GM12878 (cell line): Measurements from ENCODE around the gene PKM. TPM values are rescaled to one million over a fixed set of nuclear protein-coding genes. Genes with fewer than 3 reads are reported as not detected.

ENCODE experiments used
- ATAC-seq: fragments of 200-7000 bp; cut with Tn5 transposase; 3 replicates; pipeline ENCODE4 v1.9.1; 2020; ENCODE audit warnings: mild to moderate bottlenecking, moderate library complexity
- BruUV-seq: library from RNA; stranded (reverse); fragments of 400-500 nt; replicated peaks from 2 replicates; lab custom pipeline; 2021; lab: Mats Ljungman, UMichigan
- CTCF ChIA-PET: fragments of 300-600 bp; sonication (Branson Sonifier 250); formaldehyde crosslinking; extraction: SDS; loops from one replicate; lab custom pipeline; 2021; ENCODE audit warnings: inconsistent platforms; lab: Yijun Ruan, JAX
- POLR2A ChIA-PET: fragments of 350-600 bp; formaldehyde crosslinking; extraction: SDS; loops from one replicate; lab custom pipeline; 2021; ENCODE audit warnings: inconsistent platforms; lab: Charles Lee
- RAD21 ChIA-PET: fragments of 300-600 bp; sonication (Branson Sonifier 250); formaldehyde crosslinking; loops from one replicate; lab custom pipeline; 2023; ENCODE audit warnings: antibody characterized with exemption; ENCODE audit not compliant: unreplicated experiment; lab: Charles Lee
- SMC1A ChIA-PET: fragments of 300-600 bp; sonication (Branson Sonifier 250); formaldehyde crosslinking; loops from one replicate; lab custom pipeline; 2023; ENCODE audit not compliant: unreplicated experiment, uncharacterized antibody; lab: Charles Lee
- DNase-seq: peaks from one replicate; pipeline ENCODE4 v3.0.0-alpha.2; 2011; ENCODE audit warnings: low read depth, low spot score
- FAIRE-seq: peaks from 3 replicates; lab custom pipeline; 2011; peaks lifted over from hg19 to GRCh38; lab: Jason Lieb, UNC
- H2AFZ ChIP-seq: 2 replicates; pipeline ENCODE4 v1.6.0; 2011; ENCODE audit warnings: low read depth, low read length, control low read depth; ENCODE audit not compliant: control insufficient read depth
- H3K27ac ChIP-seq: 2 replicates; pipeline ENCODE4 v1.5.1; 2011; ENCODE audit warnings: control low read depth; ENCODE audit not compliant: control insufficient read depth, insufficient read depth
- H3K27me3 ChIP-seq, 2 experiments: replicated peaks in 1 of 2; 2 replicates each; pipeline versions ENCODE4 v1.6.0 to v1.6.1; 2011; ENCODE audit warnings: low read length in 1 of 2; ENCODE audit not compliant: control insufficient read depth in 2 of 2, insufficient read depth in 2 of 2
- H3K36me3 ChIP-seq, 2 experiments: 2 replicates each; pipeline ENCODE4 v1.5.1; 2011; ENCODE audit warnings: low read length in 1 of 2; ENCODE audit not compliant: control insufficient read depth in 2 of 2, insufficient read depth in 2 of 2
- H3K4me1 ChIP-seq: 2 replicates; pipeline ENCODE4 v1.6.1; 2011; ENCODE audit warnings: mild to moderate bottlenecking, low read length, moderate library complexity, mixed read lengths; ENCODE audit not compliant: control insufficient read depth, insufficient read depth
- H3K4me2 ChIP-seq: 2 replicates; pipeline ENCODE4 v1.6.0; 2011; ENCODE audit warnings: control low read depth; ENCODE audit not compliant: control insufficient read depth, insufficient read depth
- H3K4me3 ChIP-seq: fragments of 200-600 bp; sonication (generic); 2 replicates; pipeline ENCODE4 v1.5.1; 2016
- H3K79me2 ChIP-seq: 2 replicates; pipeline ENCODE4 v1.6.0; 2011; ENCODE audit warnings: low read length; ENCODE audit not compliant: control insufficient read depth, insufficient read depth
- H3K9ac ChIP-seq: 2 replicates; pipeline ENCODE4 v1.8.0; 2011; ENCODE audit warnings: low read length, control low read depth, mixed read lengths; ENCODE audit not compliant: control insufficient read depth, insufficient read depth
- H3K9me3 ChIP-seq: replicated peaks from 3 replicates; pipeline ENCODE4 v1.5.1; 2011; ENCODE audit warnings: mild to moderate bottlenecking, low read length; ENCODE audit not compliant: control insufficient read depth, insufficient read depth
- H4K20me1 ChIP-seq: 2 replicates; pipeline ENCODE4 v1.6.0; 2011; ENCODE audit not compliant: control insufficient read depth, insufficient read depth
- ATF2 ChIP-seq: IDR thresholded peaks from 2 replicates; pipeline ENCODE4 v1.6.1; 2012; ENCODE audit warnings: low read length, inconsistent platforms
- BCLAF1 ChIP-seq: fragments of 450-650 bp; IDR thresholded peaks from 2 replicates; pipeline ENCODE4 v1.6.1; 2017; ENCODE audit warnings: antibody characterized with exemption, mild to moderate bottlenecking, moderate library complexity
- CEBPZ ChIP-seq: fragments of 150-350 bp; IDR thresholded peaks from 2 replicates; pipeline ENCODE4 v1.6.1; 2016; ENCODE audit warnings: low read depth, low read length
- CREB1 ChIP-seq: IDR thresholded peaks from 2 replicates; pipeline ENCODE4 v1.6.1; 2012; ENCODE audit warnings: low read depth, mild to moderate bottlenecking, inconsistent platforms
- IRF4 ChIP-seq: IDR thresholded peaks from 2 replicates; pipeline ENCODE4 v1.6.1; 2011; ENCODE audit warnings: low read depth, low read length
- MTA2 ChIP-seq: fragments of 450-650 bp; IDR thresholded peaks from 2 replicates; pipeline ENCODE4 v1.6.1; 2016; ENCODE audit warnings: low read depth, mild to moderate bottlenecking, moderate library complexity
- SMARCA5 ChIP-seq: fragments of 450-650 bp; IDR thresholded peaks from 2 replicates; pipeline ENCODE4 v1.6.1; 2017; ENCODE audit warnings: mild to moderate bottlenecking
- USF1 ChIP-seq: IDR thresholded peaks from 2 replicates; pipeline ENCODE4 v1.6.1; 2011; ENCODE audit warnings: borderline replicate concordance, low read depth, mild to moderate bottlenecking, moderate library complexity, mixed read lengths, low read length; ENCODE audit not compliant: insufficient read depth; ENCODE audit errors: extremely low read length
- WGBS: methylation state at CpG from one replicate; pipeline ENCODE4 v1.1.6; 2016; ENCODE audit warnings: low lambda C conversion rate; ENCODE audit not compliant: insufficient replicate concordance, insufficient coverage; ENCODE audit errors: missing lambda C conversion rate; 5-methylcytosine and 5-hydroxymethylcytosine counted together
- in situ Hi-C: fragments of 300-500 bp; cut with MboI; formaldehyde crosslinking; loops from 9 replicates; pipeline ENCODE4 v1.14.3; 2018; ENCODE audit warnings: mixed read lengths
- intact Hi-C: fragments of 100-400 bp; cut with micrococcal nuclease; formaldehyde crosslinking; loops from one replicate; pipeline ENCODE4 v1.14.2; 2022; ENCODE audit not compliant: unreplicated experiment
- polyA plus RNA-seq, 11 experiments: library from polyadenylated mRNA; depleted of rRNA in 4 of 11; unstranded in 6 of 11; stranded (reverse) in 5 of 11; fragments of >200 nt; fragmentation: Nextera tagmentation in 4 of 11; fragmentation: Illumina TruSeq in 1 of 11; extraction: Ambion mirVana in 4 of 11; extraction: Trizol in 1 of 11; gene quantifications; 1 replicate in 1 of 11; 2 replicates in 10 of 11; pipeline versions ENCODE4 v1.2.1 to v1.2.3, GENCODE V29; 2011 to 2016; ENCODE audit warnings: inconsistent platforms in 2 of 11, missing spikeins in 2 of 11, low read depth in 1 of 11
- total RNA-seq, 4 experiments: library from RNA; depleted of rRNA in 3 of 4; stranded (reverse); fragments of >200 nt in 3 of 4; fragmentation: Illumina TruSeq in 1 of 4; extraction: Trizol in 1 of 4; gene quantifications; 2 replicates each; pipeline versions ENCODE4 v1.2.1 to v1.2.3, GENCODE V29; 2013 to 2021

Gene PKM
- total and polyA plus RNA-seq, 10 of the 15 experiments (the other 5 are each of a cell fraction or from before 2014, with no cell fraction given), result 491 to 2,011 (median 1,433) TPM

- CTCF ChIA-PET, result no interaction called here
- RAD21 ChIA-PET, result no interaction called here
- POLR2A ChIA-PET, result interaction anchor here (0.6 kb wide), 1 partner anchor 540 kb away, joined by 3 read pairs; no protein-coding TSS in a partner anchor
- Histone ChIP-seq H3K4me1 (no peaks in the 10 kb centered on the region; the same call in 1 of the 2 replicates), H2AFZ (no peak overlapping the region), H3K27me3 (no peaks in the 10 kb centered on the region), H3K79me2 (no peaks in the 10 kb centered on the region), H3K9ac (no peak overlapping the region), H3K36me3 (peaks cover 6 to 10% of the 10 kb centered on the region in 2 experiments; a peak in 3 of 4 replicates), H3K4me2 (no peak overlapping the region), H3K4me3 (no peak overlapping the region), H4K20me1 (no peaks in the 10 kb centered on the region; the same call in 1 of the 2 replicates), H3K27ac (no peak overlapping the region), H3K9me3 (no peaks in the 10 kb centered on the region)
- DNase-seq (no peak), ATAC-seq (no peak), FAIRE-seq (no peak)
- intact Hi-C loops (no loop called here), in situ Hi-C loops (no loop called here)
- no TSS peak for BruUV-seq
- 66% methylated on average over 8 of the region's 8 CpGs for WGBS
- no peak for TF ChIP-seq BCLAF1
- TF ChIP-seq SMARCA5, result no peak
- SMC1A ChIA-PET, result no interaction called here
Measured at GRCh38 chr15:72193836-72194396, 37.1 kb downstream of the PKM start.

GRCh38 chr15:72192416-72192815 lies 38.6 kb downstream of the PKM start:
- FAIRE-seq (no peak), ATAC-seq (no peak), DNase-seq (no peak)
- Histone ChIP-seq H2AFZ (no peak overlapping the region), H3K4me3 (no peak overlapping the region), H3K79me2 (no peaks in the 10 kb centered on the region), H3K9me3 (no peaks in the 10 kb centered on the region), H3K27ac (no peak overlapping the region), H3K9ac (no peak overlapping the region), H3K4me1 (no peaks in the 10 kb centered on the region; the same call in 1 of the 2 replicates), H3K4me2 (no peak overlapping the region), H3K27me3 (no peaks in the 10 kb centered on the region), H3K36me3 (no peaks in the 10 kb centered on the region), H4K20me1 (no peaks in the 10 kb centered on the region)
- POLR2A ChIA-PET, result no interaction called here
- RAD21 ChIA-PET, result no interaction called here
- intact Hi-C loops, result no loop called here
- in situ Hi-C loops, result no loop called here
- BruUV-seq, result no TSS peak
- WGBS, result 49% methylated on average over 3 of the region's 3 CpGs
- CTCF ChIA-PET, result no interaction called here
- SMC1A ChIA-PET, result no interaction called here
- TF ChIP-seq ATF2, result no peak
- no peak for TF ChIP-seq IRF4
- no peak for TF ChIP-seq CREB1
- no peak for TF ChIP-seq MTA2
- no peak for TF ChIP-seq USF1
- no peak for TF ChIP-seq CEBPZ
